ENCODE measurements around the gene SOX6. TPM values are rescaled to one million over a fixed set of nuclear protein-coding genes. Genes with fewer than 3 reads are reported as not detected.

Gene SOX6
- total RNA-seq, 1 experiment from 2014 or later, result 0.21 TPM

DNA sequence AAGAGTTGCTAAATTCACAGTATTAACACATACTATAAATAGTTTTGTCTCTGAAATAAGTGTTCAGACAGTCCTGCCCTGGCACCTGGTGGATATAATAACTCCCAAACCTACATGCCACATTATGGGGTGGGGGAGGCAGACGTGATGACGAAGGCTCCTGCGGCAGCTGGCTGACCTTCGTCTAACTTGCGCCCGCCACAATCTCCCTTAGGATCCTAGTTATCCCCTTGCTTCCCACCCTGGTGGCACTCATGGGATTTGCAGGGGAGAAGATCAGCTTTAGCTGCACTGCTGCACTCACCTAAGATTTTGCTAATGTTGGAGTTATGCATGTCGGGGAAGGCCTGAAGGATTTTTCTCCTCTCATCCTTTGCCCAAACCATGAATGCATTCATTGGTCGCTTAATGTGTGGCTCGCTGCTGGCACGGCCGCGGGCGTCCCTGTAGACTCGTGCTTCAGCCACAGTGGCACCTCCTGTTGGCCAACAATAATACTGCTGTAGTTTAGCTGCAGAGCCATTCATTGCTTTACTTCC, 367.6 kb downstream of the SOX6 start:
- Histone ChIP-seq H3K36me3 (ENCODE audit: control insufficient read depth, insufficient read depth, low read length) (no peaks in the 10 kb centered on the region), H3K27ac (ENCODE audit: low read length) (no peak overlapping the region), H3K4me3 (ENCODE audit: low read depth in 2 of 2, low read length in 2 of 2) (no peak overlapping the region), H3K9me3 (ENCODE audit: control insufficient read depth, insufficient read depth, low read depth, low read length) (no peaks in the 10 kb centered on the region), H3K27me3 (ENCODE audit: control insufficient read depth, insufficient read depth, low read length) (no peaks in the 10 kb centered on the region), H3K4me1 (ENCODE audit: control insufficient read depth, insufficient read depth, low read length) (no peaks in the 10 kb centered on the region)
- TF ChIP-seq, protein P1, sequence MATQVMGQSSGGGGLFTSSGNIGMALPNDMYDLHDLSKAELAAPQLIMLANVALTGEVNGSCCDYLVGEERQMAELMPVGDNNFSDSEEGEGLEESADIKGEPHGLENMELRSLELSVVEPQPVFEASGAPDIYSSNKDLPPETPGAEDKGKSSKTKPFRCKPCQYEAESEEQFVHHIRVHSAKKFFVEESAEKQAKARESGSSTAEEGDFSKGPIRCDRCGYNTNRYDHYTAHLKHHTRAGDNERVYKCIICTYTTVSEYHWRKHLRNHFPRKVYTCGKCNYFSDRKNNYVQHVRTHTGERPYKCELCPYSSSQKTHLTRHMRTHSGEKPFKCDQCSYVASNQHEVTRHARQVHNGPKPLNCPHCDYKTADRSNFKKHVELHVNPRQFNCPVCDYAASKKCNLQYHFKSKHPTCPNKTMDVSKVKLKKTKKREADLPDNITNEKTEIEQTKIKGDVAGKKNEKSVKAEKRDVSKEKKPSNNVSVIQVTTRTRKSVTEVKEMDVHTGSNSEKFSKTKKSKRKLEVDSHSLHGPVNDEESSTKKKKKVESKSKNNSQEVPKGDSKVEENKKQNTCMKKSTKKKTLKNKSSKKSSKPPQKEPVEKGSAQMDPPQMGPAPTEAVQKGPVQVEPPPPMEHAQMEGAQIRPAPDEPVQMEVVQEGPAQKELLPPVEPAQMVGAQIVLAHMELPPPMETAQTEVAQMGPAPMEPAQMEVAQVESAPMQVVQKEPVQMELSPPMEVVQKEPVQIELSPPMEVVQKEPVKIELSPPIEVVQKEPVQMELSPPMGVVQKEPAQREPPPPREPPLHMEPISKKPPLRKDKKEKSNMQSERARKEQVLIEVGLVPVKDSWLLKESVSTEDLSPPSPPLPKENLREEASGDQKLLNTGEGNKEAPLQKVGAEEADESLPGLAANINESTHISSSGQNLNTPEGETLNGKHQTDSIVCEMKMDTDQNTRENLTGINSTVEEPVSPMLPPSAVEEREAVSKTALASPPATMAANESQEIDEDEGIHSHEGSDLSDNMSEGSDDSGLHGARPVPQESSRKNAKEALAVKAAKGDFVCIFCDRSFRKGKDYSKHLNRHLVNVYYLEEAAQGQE (IDR thresholded peaks at IDR 0.05; ENCODE audit: insufficient read depth in 1 of 2, low read depth in 2 of 2, low read length in 1 of 2), result no peak
- TF ChIP-seq, protein P2, sequence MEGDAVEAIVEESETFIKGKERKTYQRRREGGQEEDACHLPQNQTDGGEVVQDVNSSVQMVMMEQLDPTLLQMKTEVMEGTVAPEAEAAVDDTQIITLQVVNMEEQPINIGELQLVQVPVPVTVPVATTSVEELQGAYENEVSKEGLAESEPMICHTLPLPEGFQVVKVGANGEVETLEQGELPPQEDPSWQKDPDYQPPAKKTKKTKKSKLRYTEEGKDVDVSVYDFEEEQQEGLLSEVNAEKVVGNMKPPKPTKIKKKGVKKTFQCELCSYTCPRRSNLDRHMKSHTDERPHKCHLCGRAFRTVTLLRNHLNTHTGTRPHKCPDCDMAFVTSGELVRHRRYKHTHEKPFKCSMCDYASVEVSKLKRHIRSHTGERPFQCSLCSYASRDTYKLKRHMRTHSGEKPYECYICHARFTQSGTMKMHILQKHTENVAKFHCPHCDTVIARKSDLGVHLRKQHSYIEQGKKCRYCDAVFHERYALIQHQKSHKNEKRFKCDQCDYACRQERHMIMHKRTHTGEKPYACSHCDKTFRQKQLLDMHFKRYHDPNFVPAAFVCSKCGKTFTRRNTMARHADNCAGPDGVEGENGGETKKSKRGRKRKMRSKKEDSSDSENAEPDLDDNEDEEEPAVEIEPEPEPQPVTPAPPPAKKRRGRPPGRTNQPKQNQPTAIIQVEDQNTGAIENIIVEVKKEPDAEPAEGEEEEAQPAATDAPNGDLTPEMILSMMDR (IDR thresholded peaks at IDR 0.05), result peak; percentile 39
- TF ChIP-seq POLR2AphosphoS5 (IDR thresholded peaks at IDR 0.05; ENCODE audit: low read depth, low read length) (no peak), SIN3A (IDR thresholded peaks at IDR 0.05; ENCODE audit: borderline replicate concordance, insufficient read depth, low read depth, low read length) (no peak)
- POLR2A ChIA-PET, result no interaction called here
- no peak for ATAC-seq
- CTCF ChIA-PET, result no interaction called here
- DNase-seq (ENCODE audit: low read depth, low spot score), result no peak
- intact Hi-C loops (cut with micrococcal nuclease; ENCODE audit: unreplicated experiment), result no loop called here
- in situ Hi-C loops (cut with HindIII; ENCODE audit: low pct_unique_long_range_greater_than_20kb, low sequenced_read_pairs), result no loop called here
- no TSS peak for BruUV-seq (replicated peaks)

DNA sequence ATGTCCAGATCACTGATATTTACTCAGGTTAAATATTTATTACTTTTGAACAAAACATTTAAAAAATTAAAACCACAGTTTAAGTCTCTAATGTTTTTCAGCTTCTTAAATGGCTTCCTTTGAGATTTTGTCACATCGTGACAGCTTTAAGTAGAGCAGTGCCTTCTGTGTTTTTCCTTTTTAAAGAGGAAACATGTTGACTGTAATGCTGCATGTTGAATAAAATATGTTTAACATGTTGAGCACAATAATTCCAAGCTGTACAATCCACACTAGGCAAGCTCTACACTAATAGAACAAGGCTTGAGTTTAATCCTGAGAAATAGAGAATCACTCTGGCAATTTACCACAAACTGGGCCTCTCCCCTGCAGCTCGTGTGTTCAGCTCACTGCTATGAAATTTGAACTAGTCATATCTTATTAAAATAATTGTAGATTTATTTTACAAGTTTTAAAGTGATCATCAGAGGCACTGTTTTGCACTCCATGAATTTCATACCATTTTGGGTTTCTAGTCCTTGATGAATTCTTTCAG, 368.3 kb downstream of the SOX6 start:
- H3K4me3 ChIP-seq (ENCODE audit: low read depth in 2 of 2, low read length in 2 of 2), result no peak overlapping the region
- H3K36me3 ChIP-seq (ENCODE audit: control insufficient read depth, insufficient read depth, low read length), result no peaks in the 10 kb centered on the region
- DNase-seq (ENCODE audit: low read depth, low spot score), result no peak
- in situ Hi-C loops (cut with HindIII; ENCODE audit: low pct_unique_long_range_greater_than_20kb, low sequenced_read_pairs), result no loop called here
- intact Hi-C loops (cut with micrococcal nuclease; ENCODE audit: unreplicated experiment), result no loop called here
- ChIA-PET CTCF (no interaction called here), POLR2A (no interaction called here)
- no peaks in the 10 kb centered on the region for H3K27me3 ChIP-seq (ENCODE audit: control insufficient read depth, insufficient read depth, low read length)
- no peaks in the 10 kb centered on the region for H3K9me3 ChIP-seq (ENCODE audit: control insufficient read depth, insufficient read depth, low read depth, low read length)
- no peaks in the 10 kb centered on the region for H3K4me1 ChIP-seq (ENCODE audit: control insufficient read depth, insufficient read depth, low read length)
- no peak for ATAC-seq
- TF ChIP-seq, protein P1 (IDR thresholded peaks at IDR 0.05; ENCODE audit: insufficient read depth in 1 of 2, low read depth in 2 of 2, low read length in 1 of 2), result no peak
- no peak for TF ChIP-seq TCF7L2 (IDR thresholded peaks at IDR 0.05; ENCODE audit: low read depth, low read length)
- BruUV-seq (replicated peaks), result no TSS peak
- H3K27ac ChIP-seq (ENCODE audit: low read length), result no peak overlapping the region
